C4-2B (cell line): ENCODE measurements around the gene ABTB1.
"Not testable (repeated sequence)": the region's sequence is repeated elsewhere in the genome, so short reads cannot be mapped to it uniquely, and the experiment has no call there.

Source experiments
- CTCF ChIP-seq: fragments of 450-650 bp; conservative IDR thresholded peaks from 2 replicates; pipeline ENCODE4 v1.5.1; 2017; ENCODE audit warnings: mild to moderate bottlenecking
- ZFX ChIP-seq: fragments of 450-650 bp; IDR thresholded peaks from 2 replicates; pipeline ENCODE4 v1.6.1; 2017

DNA sequence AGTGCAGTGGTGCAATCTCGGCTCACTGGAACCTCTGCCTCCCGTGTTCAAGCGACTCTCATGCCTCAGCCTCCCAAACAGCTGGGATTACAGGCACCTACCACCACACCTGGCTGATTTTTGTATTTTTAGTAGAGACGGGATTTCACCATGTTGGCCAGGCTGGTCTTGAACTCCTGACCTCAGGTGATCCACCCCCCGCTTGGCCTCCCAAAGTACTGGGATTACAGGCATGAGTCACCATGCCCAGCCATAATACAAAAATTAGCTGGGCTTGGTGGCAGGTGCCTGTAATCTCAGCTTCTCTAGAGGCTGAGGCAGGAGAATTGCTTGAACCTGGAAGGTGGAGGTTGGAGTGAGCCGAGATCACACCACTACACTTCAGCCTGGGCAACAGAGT lies 17.8 kb upstream of the ABTB1 start:
- not testable (repeated sequence) for TF ChIP-seq CTCF, ZFX
